A673 (cell line): ENCODE results near the gene IL1RAPL2.
"Not testable (repeated sequence)": the region's sequence is repeated elsewhere in the genome, so short reads cannot be mapped to it uniquely, and the experiment has no call there.

Experiments used
- EZH2 ChIP-seq: fragments of 200-600 bp; sonication (generic); IDR thresholded peaks from 2 replicates; pipeline ENCODE4 v1.6.1; 2017; ENCODE audit warnings: borderline replicate concordance, low read depth, mild to moderate bottlenecking, mixed read lengths, antibody characterized with exemption, low read length; ENCODE audit not compliant: poor library complexity, severe bottlenecking
- TF ChIP-seq, protein P1 (sequence below): fragments of 300-800, 200-600 bp; sonication (generic); conservative IDR thresholded peaks from 2 replicates; pipeline ENCODE4 v1.5.1; 2017; ENCODE audit warnings: low read depth, mild to moderate bottlenecking, antibody characterized with exemption, low read length, moderate library complexity, mixed read lengths

DNA sequence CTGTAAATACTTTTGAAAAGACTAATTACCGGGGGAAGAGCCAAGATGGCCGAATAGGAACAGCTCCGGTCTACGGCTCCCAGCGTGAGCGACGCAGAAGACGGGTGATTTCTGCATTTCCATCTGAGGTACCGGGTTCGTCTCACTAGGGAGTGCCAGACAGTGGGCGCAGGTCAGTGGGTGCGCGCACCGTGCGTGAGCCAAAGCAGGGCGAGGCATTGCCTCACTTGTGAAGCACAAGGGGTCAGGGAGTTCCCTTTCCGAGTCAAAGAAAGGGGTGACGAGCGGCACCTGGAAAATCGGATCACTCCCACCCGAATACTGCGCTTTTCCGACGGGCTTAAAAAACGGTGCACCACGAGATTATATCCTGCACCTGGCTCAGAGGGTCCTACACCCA, 1230.9 kb downstream of the IL1RAPL2 start:
- TF ChIP-seq, protein P1, sequence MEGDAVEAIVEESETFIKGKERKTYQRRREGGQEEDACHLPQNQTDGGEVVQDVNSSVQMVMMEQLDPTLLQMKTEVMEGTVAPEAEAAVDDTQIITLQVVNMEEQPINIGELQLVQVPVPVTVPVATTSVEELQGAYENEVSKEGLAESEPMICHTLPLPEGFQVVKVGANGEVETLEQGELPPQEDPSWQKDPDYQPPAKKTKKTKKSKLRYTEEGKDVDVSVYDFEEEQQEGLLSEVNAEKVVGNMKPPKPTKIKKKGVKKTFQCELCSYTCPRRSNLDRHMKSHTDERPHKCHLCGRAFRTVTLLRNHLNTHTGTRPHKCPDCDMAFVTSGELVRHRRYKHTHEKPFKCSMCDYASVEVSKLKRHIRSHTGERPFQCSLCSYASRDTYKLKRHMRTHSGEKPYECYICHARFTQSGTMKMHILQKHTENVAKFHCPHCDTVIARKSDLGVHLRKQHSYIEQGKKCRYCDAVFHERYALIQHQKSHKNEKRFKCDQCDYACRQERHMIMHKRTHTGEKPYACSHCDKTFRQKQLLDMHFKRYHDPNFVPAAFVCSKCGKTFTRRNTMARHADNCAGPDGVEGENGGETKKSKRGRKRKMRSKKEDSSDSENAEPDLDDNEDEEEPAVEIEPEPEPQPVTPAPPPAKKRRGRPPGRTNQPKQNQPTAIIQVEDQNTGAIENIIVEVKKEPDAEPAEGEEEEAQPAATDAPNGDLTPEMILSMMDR = not testable (repeated sequence)
- TF ChIP-seq EZH2 = not testable (repeated sequence)
